OCI-LY7 (cell line): ENCODE results near the gene OLFM3. TPM values are rescaled to one million over a fixed set of nuclear protein-coding genes. Genes with fewer than 3 reads are reported as not detected.

ENCODE experiments used
- Bru-seq: library from RNA; stranded (reverse); fragments of 400-500 nt; gene quantifications from one replicate; lab custom pipeline; 2021; lab: Mats Ljungman, UMichigan
- BruChase-seq, 2 experiments: library from RNA; stranded (reverse); fragments of 400-500 nt; gene quantifications; one replicate each; lab custom pipeline; 2021; lab: Mats Ljungman, UMichigan
- BruUV-seq: library from RNA; stranded (reverse); fragments of 400-500 nt; replicated peaks from 2 replicates; lab custom pipeline; 2021; lab: Mats Ljungman, UMichigan
- CTCF ChIA-PET: fragments of 300-600 bp; sonication (Branson Sonifier 250); formaldehyde crosslinking; loops from one replicate; lab custom pipeline; 2022; ENCODE audit warnings: antibody characterized with exemption; ENCODE audit not compliant: unreplicated experiment; lab: Charles Lee
- POLR2A ChIA-PET: fragments of 300-600 bp; sonication (Branson Sonifier 250); formaldehyde crosslinking; loops from one replicate; lab custom pipeline; 2022; ENCODE audit warnings: antibody characterized with exemption; lab: Charles Lee
- DNase-seq: peaks from one replicate; pipeline ENCODE4 v3.0.0-alpha.2; 2015; ENCODE audit warnings: low spot score
- H2AFZ ChIP-seq: fragments of 200-600 bp; sonication (generic), shearing (Covaris generic); 2 replicates; pipeline ENCODE4 v1.6.1; 2014; ENCODE audit warnings: mild to moderate bottlenecking, antibody characterized with exemption, low read length, moderate library complexity
- H3K27ac ChIP-seq: fragments of 200-600 bp; sonication (generic); 2 replicates; pipeline ENCODE4 v1.5.1; 2014; ENCODE audit warnings: mixed run types, low read depth, mild to moderate bottlenecking, moderate library complexity, low read length, inconsistent platforms; ENCODE audit not compliant: poor library complexity, severe bottlenecking
- H3K36me3 ChIP-seq: fragments of 200-600 bp; sonication (generic); 2 replicates; pipeline ENCODE4 v1.6.1; 2014; ENCODE audit warnings: mild to moderate bottlenecking, antibody characterized with exemption, low read length, moderate library complexity, mixed read lengths; ENCODE audit not compliant: insufficient read depth
- H3K4me1 ChIP-seq: fragments of 200-600 bp; sonication (generic); 2 replicates; pipeline ENCODE4 v1.5.1; 2014; ENCODE audit warnings: mild to moderate bottlenecking, low read length; ENCODE audit not compliant: insufficient read depth, poor library complexity, severe bottlenecking
- H3K4me2 ChIP-seq: fragments of 200-600 bp; sonication (generic); 2 replicates; pipeline ENCODE4 v1.6.1; 2014; ENCODE audit warnings: mild to moderate bottlenecking, low read length
- H3K4me3 ChIP-seq: fragments of 200-600 bp; sonication (generic); 2 replicates; pipeline ENCODE4 v1.5.1; 2014; ENCODE audit warnings: mild to moderate bottlenecking, low read depth, low read length; ENCODE audit not compliant: poor library complexity, severe bottlenecking
- H3K79me2 ChIP-seq: fragments of 200-600 bp; sonication (generic); 2 replicates; pipeline ENCODE4 v1.6.1; 2016; ENCODE audit warnings: low read depth, mild to moderate bottlenecking, low read length, moderate library complexity, mixed read lengths; ENCODE audit not compliant: insufficient read depth
- H3K9me2 ChIP-seq: fragments of 200-600 bp; sonication (generic); 2 replicates; pipeline ENCODE4 v1.6.1; 2016; ENCODE audit warnings: mild to moderate bottlenecking, low read length, mixed read lengths; ENCODE audit not compliant: insufficient read depth
- H3K9me3 ChIP-seq: fragments of 200-600 bp; sonication (generic); 2 replicates; pipeline ENCODE4 v1.6.1; 2014; ENCODE audit warnings: mild to moderate bottlenecking, mixed run types, low read length, mixed read lengths
- H4K20me1 ChIP-seq: fragments of 200-600 bp; sonication (generic); 2 replicates; pipeline ENCODE4 v1.6.1; 2014; ENCODE audit warnings: mild to moderate bottlenecking, antibody characterized with exemption, low read length, moderate library complexity, mixed read lengths; ENCODE audit not compliant: insufficient read depth
- EZH2phosphoT487 ChIP-seq: fragments of 200-600 bp; sonication (generic); IDR thresholded peaks from 2 replicates; pipeline ENCODE4 v1.6.1; 2018; ENCODE audit warnings: low read depth, borderline replicate concordance, mild to moderate bottlenecking, mixed run types, antibody characterized with exemption, low read length, moderate library complexity, mixed read lengths
- intact Hi-C: fragments of 100-400 bp; cut with micrococcal nuclease; formaldehyde crosslinking; loops from one replicate; pipeline ENCODE4 v1.10.0; 2022; ENCODE audit not compliant: unreplicated experiment
- long read RNA-seq: library from polyadenylated mRNA; stranded (forward); transcript quantifications from one replicate; pipeline ENCODE4 v2.0.0, GENCODE V29; 2022
- total RNA-seq, 2 experiments: library from RNA; depleted of rRNA in 1 of 2; stranded (reverse); fragments of >200 nt in 1 of 2; shearing (Covaris generic) in 1 of 2; gene quantifications; 2 replicates each; pipeline ENCODE4 v1.2.3, GENCODE V29; 2014 to 2022
- TF ChIP-seq, protein P1 (sequence below): fragments of 200-600 bp; sonication (generic); conservative IDR thresholded peaks from 2 replicates; pipeline ENCODE4 v1.5.1; 2014; ENCODE audit warnings: mild to moderate bottlenecking, antibody characterized with exemption, low read length, moderate library complexity, mixed read lengths

OLFM3 gene
- total RNA-seq (2014; rRNA removed; shearing (Covaris generic)) (not detected in 2 replicates), total RNA-seq (2022) (not detected in 2 replicates), Bru-seq, nascent RNA (not detected), BruChase-seq, experiment 1, labeled RNA remaining after a 6-hour chase (not detected), BruChase-seq, experiment 2, labeled RNA remaining after a 2-hour chase (not detected)
- long read RNA-seq = 0 reads

DNA sequence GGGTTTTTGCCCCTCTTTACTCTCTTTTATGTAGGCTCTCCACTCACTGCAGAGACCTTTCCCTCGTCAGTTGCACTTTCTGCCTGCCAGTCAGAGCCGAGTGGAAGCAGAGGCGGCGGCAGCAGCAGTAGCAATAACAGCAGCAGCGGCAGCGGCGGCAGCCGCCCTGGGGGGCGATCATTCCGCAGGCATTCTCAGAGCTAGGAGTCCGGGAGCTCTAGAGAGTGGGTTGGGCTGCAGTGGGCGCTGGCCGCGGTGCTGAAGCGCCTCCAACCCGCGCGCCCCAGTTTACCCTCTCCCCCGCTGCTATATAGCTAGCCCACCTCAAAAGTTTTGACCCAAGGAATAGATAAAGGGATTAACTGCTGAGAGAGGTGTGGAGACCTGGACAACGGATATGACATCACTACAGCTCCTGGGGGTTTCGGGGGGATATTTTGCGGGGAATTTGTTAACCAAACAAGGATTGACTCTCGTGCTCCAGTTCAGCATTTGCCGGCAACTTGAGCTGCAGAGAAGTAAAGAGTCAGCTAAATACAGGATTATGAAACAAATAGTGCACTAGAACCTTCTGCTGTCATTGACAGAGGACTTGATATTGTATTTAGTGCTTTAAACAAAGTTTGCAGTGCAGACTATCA, at the start of gene OLFM3:
Gene OLFM3 (minus strand): TSS at position 102 of the 641 bp plus-strand sequence.
- no peaks in the 10 kb centered on the region for H3K4me1 ChIP-seq
- H3K27ac ChIP-seq = no peak within 1 kb of the TSS
- H3K36me3 ChIP-seq = no peaks in the 10 kb centered on the region
- TF ChIP-seq, protein P1, sequence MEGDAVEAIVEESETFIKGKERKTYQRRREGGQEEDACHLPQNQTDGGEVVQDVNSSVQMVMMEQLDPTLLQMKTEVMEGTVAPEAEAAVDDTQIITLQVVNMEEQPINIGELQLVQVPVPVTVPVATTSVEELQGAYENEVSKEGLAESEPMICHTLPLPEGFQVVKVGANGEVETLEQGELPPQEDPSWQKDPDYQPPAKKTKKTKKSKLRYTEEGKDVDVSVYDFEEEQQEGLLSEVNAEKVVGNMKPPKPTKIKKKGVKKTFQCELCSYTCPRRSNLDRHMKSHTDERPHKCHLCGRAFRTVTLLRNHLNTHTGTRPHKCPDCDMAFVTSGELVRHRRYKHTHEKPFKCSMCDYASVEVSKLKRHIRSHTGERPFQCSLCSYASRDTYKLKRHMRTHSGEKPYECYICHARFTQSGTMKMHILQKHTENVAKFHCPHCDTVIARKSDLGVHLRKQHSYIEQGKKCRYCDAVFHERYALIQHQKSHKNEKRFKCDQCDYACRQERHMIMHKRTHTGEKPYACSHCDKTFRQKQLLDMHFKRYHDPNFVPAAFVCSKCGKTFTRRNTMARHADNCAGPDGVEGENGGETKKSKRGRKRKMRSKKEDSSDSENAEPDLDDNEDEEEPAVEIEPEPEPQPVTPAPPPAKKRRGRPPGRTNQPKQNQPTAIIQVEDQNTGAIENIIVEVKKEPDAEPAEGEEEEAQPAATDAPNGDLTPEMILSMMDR = no peak
- TF ChIP-seq EZH2phosphoT487 = no peak
- BruUV-seq = no TSS peak
- H3K79me2 ChIP-seq = no peaks in the 10 kb centered on the region
- no peak within 1 kb of the TSS for H3K4me2 ChIP-seq
- H3K9me3 ChIP-seq = no peaks in the 10 kb centered on the region
- H3K4me3 ChIP-seq = no peak within 1 kb of the TSS
- H3K9me2 ChIP-seq = no peaks in the 10 kb centered on the region
- ChIA-PET POLR2A (interaction anchor here (0.7 to 3.1 kb wide), 3 partner anchors 14 to 371 kb away, joined by 3 to 9 read pairs (median 3); no protein-coding TSS in a partner anchor), CTCF (no interaction called here)
- intact Hi-C loops = no loop called here
- no peak within 1 kb of the TSS for H2AFZ ChIP-seq
- DNase-seq = no peak
- no peaks in the 10 kb centered on the region for H4K20me1 ChIP-seq

DNA sequence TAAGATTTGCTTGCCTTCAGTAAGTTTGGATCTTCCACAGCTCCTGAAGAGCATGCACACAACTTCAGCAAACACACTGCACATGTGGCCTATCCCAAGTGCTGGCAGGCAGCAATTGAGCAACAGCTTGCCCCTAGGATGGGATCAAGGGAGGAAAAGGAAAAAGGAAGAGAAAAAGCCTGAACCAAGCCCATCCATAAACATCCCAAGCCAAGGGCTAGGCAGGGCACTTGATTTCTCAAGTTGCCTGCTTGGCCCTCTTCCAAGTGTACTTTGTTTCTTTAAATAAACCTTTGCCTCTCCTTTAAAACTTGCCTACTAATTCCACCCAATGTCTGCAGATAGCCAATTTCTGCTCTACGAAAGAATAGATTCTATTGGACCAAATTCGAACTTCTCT, 49.0 kb upstream of the OLFM3 start:
- H3K4me3 ChIP-seq = no peak overlapping the region
- no peaks in the 10 kb centered on the region for H3K9me3 ChIP-seq
- no peaks in the 10 kb centered on the region for H3K9me2 ChIP-seq
- no peaks in the 10 kb centered on the region for H3K79me2 ChIP-seq
- no peaks in the 10 kb centered on the region for H4K20me1 ChIP-seq
- H3K36me3 ChIP-seq = no peaks in the 10 kb centered on the region
- no peak for DNase-seq
- no peak overlapping the region for H2AFZ ChIP-seq
- H3K4me2 ChIP-seq = no peak overlapping the region
- intact Hi-C loops = no loop called here
- no peak for TF ChIP-seq EZH2phosphoT487
- TF ChIP-seq, protein P1 = no peak
- POLR2A ChIA-PET = no interaction called here
- no TSS peak for BruUV-seq
- H3K27ac ChIP-seq = no peak overlapping the region
- CTCF ChIA-PET = no interaction called here
- H3K4me1 ChIP-seq = no peaks in the 10 kb centered on the region

DNA sequence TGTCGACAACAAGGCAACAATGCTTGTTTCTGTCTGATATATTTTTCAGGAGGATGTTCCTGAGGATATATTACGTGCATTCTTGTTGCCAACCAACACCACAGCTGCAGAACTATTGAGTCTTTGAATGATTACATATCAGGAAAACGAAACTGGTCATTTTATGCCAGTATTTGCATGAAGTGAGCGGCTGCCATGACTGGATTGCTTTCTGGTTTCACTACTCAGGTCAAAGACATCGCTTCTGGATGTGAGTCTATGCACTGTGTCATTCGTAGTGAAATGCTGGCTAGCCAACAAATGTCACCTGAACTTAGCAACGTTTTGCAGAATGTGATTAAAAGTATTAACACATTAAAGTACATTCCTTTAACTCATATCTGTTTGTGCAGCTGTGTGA, 35.8 kb upstream of the OLFM3 start:
- H3K9me2 ChIP-seq = no peaks in the 10 kb centered on the region
- TF ChIP-seq EZH2phosphoT487 = no peak
- TF ChIP-seq, protein P1 = no peak
- H3K4me2 ChIP-seq = no peak overlapping the region
- ChIA-PET CTCF (no interaction called here), POLR2A (no interaction called here)
- H4K20me1 ChIP-seq = no peaks in the 10 kb centered on the region
- no peaks in the 10 kb centered on the region for H3K79me2 ChIP-seq
- DNase-seq = no peak
- no peak overlapping the region for H3K27ac ChIP-seq
- BruUV-seq = no TSS peak
- no peak overlapping the region for H3K4me3 ChIP-seq
- H3K36me3 ChIP-seq = no peaks in the 10 kb centered on the region
- intact Hi-C loops = no loop called here
- H3K4me1 ChIP-seq = no peaks in the 10 kb centered on the region
- H3K9me3 ChIP-seq = no peaks in the 10 kb centered on the region
- no peak overlapping the region for H2AFZ ChIP-seq
